ENCODE results near the gene EPHB1.

DNA sequence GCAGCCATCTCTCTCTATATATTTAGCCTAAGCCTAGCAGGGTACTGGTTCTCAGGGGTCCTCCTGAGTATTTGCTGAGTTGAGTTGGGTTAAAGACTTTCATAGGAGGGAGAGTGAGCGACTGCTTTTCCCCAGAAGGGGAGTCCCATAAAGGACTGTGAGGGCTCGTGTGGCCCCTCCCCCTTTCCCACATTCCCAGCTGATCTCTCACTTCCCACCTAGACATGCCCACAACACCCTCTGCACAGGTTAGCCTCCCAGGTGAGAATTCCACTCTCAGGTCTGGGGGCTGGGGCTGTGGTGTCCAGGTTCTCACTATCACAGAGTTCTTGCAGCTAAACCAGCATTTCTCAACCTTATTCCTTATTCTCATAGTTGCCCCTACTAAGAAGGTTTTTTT is 15.8 kb downstream of the EPHB1 start:
- TF ChIP-seq POLR2AphosphoS5 (IDR thresholded peaks at IDR 0.05; ENCODE audit: low read depth, low read length) (no peak), SPI1 (IDR thresholded peaks at IDR 0.05; ENCODE audit: low read depth, low read length) (no peak), PAX5 (IDR thresholded peaks at IDR 0.05; ENCODE audit: insufficient read depth, low read length, severe bottlenecking) (no peak), POLR2A (IDR thresholded peaks at IDR 0.05; ENCODE audit: low read depth, low read length) (no peak), POU2F2 (IDR thresholded peaks at IDR 0.05; ENCODE audit: low read depth, low read length) (no peak)

All from GM12891 (cell line).